GM06990 (cell line): Measurements from ENCODE around the gene CD40LG.

Experiments used
- DNase-seq: peaks from one replicate; pipeline ENCODE4 v3.0.0-alpha.2; 2011; ENCODE audit not compliant: insufficient read length; ENCODE audit errors: extremely low read depth
- H3K27me3 ChIP-seq: replicated peaks from 2 replicates; pipeline ENCODE4 v1.6.0; 2011; ENCODE audit warnings: low read length; ENCODE audit not compliant: control insufficient read depth, insufficient read depth
- H3K36me3 ChIP-seq: 2 replicates; pipeline ENCODE4 v1.5.1; 2011; ENCODE audit warnings: low read length; ENCODE audit not compliant: control insufficient read depth, insufficient read depth
- H3K4me3 ChIP-seq: replicated peaks from 2 replicates; pipeline ENCODE4 v1.5.1; 2011; ENCODE audit warnings: low read depth, mild to moderate bottlenecking, control low read depth, low read length
- CTCF ChIP-seq: IDR thresholded peaks from 2 replicates; pipeline ENCODE4 v1.5.1; 2011; ENCODE audit warnings: low read length, control low read depth, mild to moderate bottlenecking, inconsistent platforms; ENCODE audit not compliant: insufficient read depth, poor library complexity, severe bottlenecking

CD40LG gene

DNA sequence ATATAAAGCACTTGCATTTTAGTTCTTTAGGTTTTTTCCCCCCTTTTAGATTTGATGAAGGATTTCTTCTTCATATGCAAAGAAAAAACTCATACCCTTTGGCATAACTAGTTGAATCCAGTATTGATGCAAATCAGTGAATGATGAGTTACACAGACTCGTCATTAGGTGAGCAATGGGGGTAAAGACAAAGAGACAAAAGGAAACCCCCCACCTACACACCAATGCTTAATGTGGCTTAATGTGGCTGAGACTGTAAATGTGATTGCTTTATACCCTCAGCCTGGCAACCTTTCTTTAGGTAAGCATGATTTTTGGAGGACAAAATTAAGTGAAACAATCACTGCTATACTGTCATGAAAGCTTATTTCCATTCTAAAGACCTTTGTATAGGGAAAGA is 39.5 kb downstream of the CD40LG start:
- no peak for DNase-seq
- TF ChIP-seq CTCF: no peak

DNA sequence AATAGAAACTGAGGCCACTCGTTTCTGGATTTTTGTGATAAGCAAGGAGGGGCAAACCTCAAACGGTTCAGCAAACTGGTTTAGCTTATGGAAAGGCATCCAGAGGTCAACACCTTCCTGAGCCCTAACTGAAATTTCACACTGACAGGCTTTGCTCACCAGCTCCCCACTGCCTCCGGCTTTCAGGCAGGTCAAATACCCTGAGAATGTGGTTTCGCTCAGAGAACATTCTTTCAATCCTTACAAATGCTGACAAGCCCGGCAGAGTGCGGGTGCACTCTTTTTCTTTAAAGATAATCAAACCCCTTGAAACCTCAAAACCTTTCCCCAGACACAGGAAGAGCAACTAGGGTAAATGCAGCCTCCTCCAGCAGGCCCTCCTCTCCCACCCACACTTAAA is 41.5 kb downstream of the CD40LG start:
- no peaks in the 10 kb centered on the region for H3K27me3 ChIP-seq
- H3K4me3 ChIP-seq: no peak overlapping the region
- no peak for DNase-seq
- no peaks in the 10 kb centered on the region; the same call in 1 of the 2 replicates for H3K36me3 ChIP-seq
- TF ChIP-seq CTCF: no peak

More for the DNA sequence above, 39.5 kb downstream of the CD40LG start:
- H3K27me3 ChIP-seq: no peaks in the 10 kb centered on the region
- no peak overlapping the region for H3K4me3 ChIP-seq
- no peaks in the 10 kb centered on the region; the same call in 1 of the 2 replicates for H3K36me3 ChIP-seq

- Histone ChIP-seq H3K4me3 (no peak overlapping the region), H3K27me3 (no peaks in the 10 kb centered on the region), H3K36me3 (no peaks in the 10 kb centered on the region)
- TF ChIP-seq CTCF: no peak
- no peak for DNase-seq
These were observed 43.3 kb downstream of the CD40LG start for GRCh38 chrX:136691028-136691809.

GRCh38 chrX:136692271-136692670 is 44.3 kb downstream of the CD40LG start:
- H3K27me3 ChIP-seq: no peaks in the 10 kb centered on the region

GRCh38 chrX:136694431-136695087 is 46.6 kb downstream of the CD40LG start:
- Histone ChIP-seq H3K4me3 (no peak overlapping the region), H3K36me3 (no peaks in the 10 kb centered on the region), H3K27me3 (no peaks in the 10 kb centered on the region)
- DNase-seq: peak; percentile 53
- TF ChIP-seq CTCF: peak; percentile 68

More at GRCh38 chrX:136692271-136692670, 44.3 kb downstream of the CD40LG start:
- no peak for TF ChIP-seq CTCF
- DNase-seq: no peak
- Histone ChIP-seq H3K36me3 (no peaks in the 10 kb centered on the region), H3K4me3 (no peak overlapping the region)
